HEK293 (cell line): ENCODE data around the gene AKT3.
"Not testable (repeated sequence)": the region's sequence is repeated elsewhere in the genome, so short reads cannot be mapped to it uniquely, and the experiment has no call there.

Source experiments
- CTCF ChIA-PET: fragments of 350-600 bp; formaldehyde crosslinking; extraction: SDS; loops from one replicate; lab custom pipeline; 2021; ENCODE audit warnings: antibody characterized with exemption; lab: Yijun Ruan, JAX
- POLR2A ChIA-PET: fragments of 300-600 bp; formaldehyde crosslinking; extraction: SDS; loops from one replicate; lab custom pipeline; 2020; ENCODE audit warnings: antibody characterized with exemption, inconsistent platforms; lab: Yijun Ruan, JAX
- H3K27ac ChIP-seq: fragments of 200-500 bp; sonication (Bioruptor generic); 2 replicates; pipeline ENCODE4 v1.5.1; 2014; ENCODE audit warnings: low read depth, low read length, control low read depth, inconsistent platforms; ENCODE audit errors: extremely low read depth
- H3K36me3 ChIP-seq, 2 experiments: fragments of 200-500 bp in 1 of 2; sonication (Bioruptor generic) in 1 of 2; 1 replicate in 1 of 2; 2 replicates in 1 of 2; pipeline ENCODE4 v1.5.1; 2014 to 2017; ENCODE audit warnings: inconsistent platforms in 2 of 2, low read length in 2 of 2; ENCODE audit not compliant: control insufficient read depth in 2 of 2, insufficient read depth in 1 of 2
- H3K4me1 ChIP-seq: fragments of 200-500 bp; sonication (Bioruptor generic); 2 replicates; pipeline ENCODE4 v1.5.1; 2014; ENCODE audit warnings: mild to moderate bottlenecking, low read length, inconsistent platforms; ENCODE audit not compliant: control insufficient read depth, insufficient read depth
- H3K4me3 ChIP-seq: 2 replicates; pipeline ENCODE4 v1.5.1; 2011; ENCODE audit warnings: low read depth, mild to moderate bottlenecking, control low read depth, low read length, moderate library complexity
- H3K9me3 ChIP-seq: fragments of 200-500 bp; sonication (Bioruptor generic); 2 replicates; pipeline ENCODE4 v1.5.1; 2014; ENCODE audit warnings: low read depth, low read length, inconsistent platforms; ENCODE audit not compliant: control insufficient read depth, insufficient read depth
- KLF17 ChIP-seq: fragments of 450-650 bp; formaldehyde crosslinking; IDR thresholded peaks from 2 replicates; pipeline ENCODE4 v1.5.1; 2016; ENCODE audit warnings: missing biosample characterization, missing genetic modification characterization
- MZF1 ChIP-seq: fragments of 450-650 bp; formaldehyde crosslinking; IDR thresholded peaks from 2 replicates; pipeline ENCODE4 v1.5.1; 2017; ENCODE audit warnings: missing biosample characterization, missing genetic modification characterization, borderline replicate concordance
- PRDM1 ChIP-seq: fragments of 450-650 bp; formaldehyde crosslinking; IDR thresholded peaks from 2 replicates; pipeline ENCODE4; 2016; ENCODE audit warnings: missing biosample characterization, missing genetic modification characterization
- PRDM6 ChIP-seq: fragments of 450-650 bp; formaldehyde crosslinking; IDR thresholded peaks from 2 replicates; pipeline ENCODE4 v1.5.1; 2017; ENCODE audit warnings: missing biosample characterization, missing genetic modification characterization
- SCRT1 ChIP-seq: fragments of 450-650 bp; formaldehyde crosslinking; IDR thresholded peaks from 2 replicates; pipeline ENCODE4 v1.5.1; 2016; ENCODE audit warnings: missing biosample characterization, missing genetic modification characterization, borderline replicate concordance
- ZBTB8A ChIP-seq: fragments of 450-650 bp; formaldehyde crosslinking; IDR thresholded peaks from 2 replicates; pipeline ENCODE4 v1.5.1; 2016; ENCODE audit warnings: missing biosample characterization, missing genetic modification characterization
- ZFHX2 ChIP-seq: fragments of 450-650 bp; formaldehyde crosslinking; conservative IDR thresholded peaks from 2 replicates; pipeline ENCODE4 v1.5.1; 2016; ENCODE audit warnings: missing biosample characterization, missing genetic modification characterization
- ZIC2 ChIP-seq: fragments of 450-650 bp; formaldehyde crosslinking; IDR thresholded peaks from 2 replicates; pipeline ENCODE4 v1.5.1; 2016; ENCODE audit warnings: missing biosample characterization, missing genetic modification characterization
- ZNF10 ChIP-seq: fragments of 450-650 bp; formaldehyde crosslinking; IDR thresholded peaks from 2 replicates; pipeline ENCODE4 v1.5.1; 2017; ENCODE audit warnings: missing biosample characterization, missing genetic modification characterization
- ZNF146 ChIP-seq: fragments of 450-650 bp; formaldehyde crosslinking; IDR thresholded peaks from 2 replicates; pipeline ENCODE4 v1.5.1; 2016; ENCODE audit warnings: missing biosample characterization, missing genetic modification characterization
- ZNF157 ChIP-seq: fragments of 450-650 bp; formaldehyde crosslinking; IDR thresholded peaks from 2 replicates; pipeline ENCODE4 v1.5.1; 2016; ENCODE audit warnings: missing biosample characterization, missing genetic modification characterization
- ZNF16 ChIP-seq: fragments of 450-650 bp; formaldehyde crosslinking; IDR thresholded peaks from 2 replicates; pipeline ENCODE4 v1.5.1; 2016; ENCODE audit warnings: low read depth, missing biosample characterization, missing genetic modification characterization
- ZNF202 ChIP-seq: fragments of 450-650 bp; formaldehyde crosslinking; IDR thresholded peaks from 2 replicates; pipeline ENCODE4 v1.5.1; 2016; ENCODE audit warnings: missing biosample characterization, missing genetic modification characterization, borderline replicate concordance
- ZNF391 ChIP-seq: fragments of 450-650 bp; formaldehyde crosslinking; IDR thresholded peaks from 2 replicates; pipeline ENCODE4 v1.5.1; 2016; ENCODE audit warnings: low read depth, missing biosample characterization, missing genetic modification characterization, borderline replicate concordance
- ZNF394 ChIP-seq: fragments of 450-650 bp; formaldehyde crosslinking; IDR thresholded peaks from 2 replicates; pipeline ENCODE4 v1.5.1; 2016; ENCODE audit warnings: missing biosample characterization, missing genetic modification characterization, mild to moderate bottlenecking, moderate library complexity, borderline replicate concordance
- ZNF558 ChIP-seq: fragments of 450-650 bp; formaldehyde crosslinking; IDR thresholded peaks from 2 replicates; pipeline ENCODE4 v1.5.1; 2016; ENCODE audit warnings: missing biosample characterization, missing genetic modification characterization
- ZNF624 ChIP-seq: fragments of 450-650 bp; formaldehyde crosslinking; IDR thresholded peaks from 2 replicates; pipeline ENCODE4 v1.5.1; 2017; ENCODE audit warnings: missing biosample characterization, missing genetic modification characterization
- ZNF747 ChIP-seq: fragments of 450-650 bp; formaldehyde crosslinking; IDR thresholded peaks from 2 replicates; pipeline ENCODE4 v1.5.1; 2016; ENCODE audit warnings: missing biosample characterization, missing genetic modification characterization
- ZNF768 ChIP-seq: fragments of 450-650 bp; formaldehyde crosslinking; IDR thresholded peaks from 2 replicates; pipeline ENCODE4 v1.5.1; 2018; ENCODE audit warnings: missing biosample characterization, mild to moderate bottlenecking, missing genetic modification characterization
- ZNF777 ChIP-seq: fragments of 450-650 bp; formaldehyde crosslinking; IDR thresholded peaks from 2 replicates; pipeline ENCODE4 v1.5.1; 2017; ENCODE audit warnings: missing biosample characterization, missing genetic modification characterization, borderline replicate concordance
- ZNF837 ChIP-seq: fragments of 450-650 bp; formaldehyde crosslinking; IDR thresholded peaks from 2 replicates; pipeline ENCODE4 v1.5.1; 2016; ENCODE audit warnings: missing biosample characterization, missing genetic modification characterization

AKT3 gene

GRCh38 chr1:243831463-243831862, 18.6 kb downstream of the AKT3 start:
- CTCF ChIA-PET = interaction anchor here (0.6 kb wide), 1 partner anchor 57 kb away, joined by 3 read pairs; no protein-coding TSS in a partner anchor
- H3K4me1 ChIP-seq = no peaks in the 10 kb centered on the region
- H3K9me3 ChIP-seq = no peaks in the 10 kb centered on the region
- H3K27ac ChIP-seq = no peak overlapping the region
- TF ChIP-seq ZNF837 (no peak), ZNF394 (tag by site-specific recombination) (no peak), MZF1 (tag by site-specific recombination) (no peak), ZNF16 (tag by site-specific recombination) (no peak), ZFHX2 (tag by site-specific recombination) (no peak), ZNF10 (tag by site-specific recombination) (no peak), ZNF747 (no peak), ZNF157 (tag by site-specific recombination) (no peak), ZNF768 (no peak), ZNF202 (tag by site-specific recombination) (no peak), KLF17 (no peak), ZNF558 (tag by site-specific recombination) (no peak), ZNF777 (tag by site-specific recombination) (no peak), ZBTB8A (no peak), ZNF624 (tag by site-specific recombination) (no peak), SCRT1 (no peak), ZIC2 (tag by site-specific recombination) (no peak), PRDM6 (tag by site-specific recombination) (no peak)
- H3K36me3 ChIP-seq = peaks cover 4 to 14% of the 10 kb centered on the region in 2 experiments; a peak in 2 of 3 replicates
- POLR2A ChIA-PET = no interaction called here
- H3K4me3 ChIP-seq = no peak overlapping the region

GRCh38 chr1:243827206-243827605, 22.8 kb downstream of the AKT3 start:
- CTCF ChIA-PET = interaction anchor here (0.6 to 0.8 kb wide), 2 partner anchors 36 to 127 kb away, joined by 3 to 4 read pairs; no protein-coding TSS in a partner anchor

GRCh38 chr1:243824907-243825306, 25.1 kb downstream of the AKT3 start:
- H3K27ac ChIP-seq, POLR2A ChIA-PET, H3K36me3 ChIP-seq, H3K4me1 ChIP-seq, H3K4me3 ChIP-seq, H3K9me3 ChIP-seq, CTCF ChIA-PET: not testable (repeated sequence)
- TF ChIP-seq ZNF146 (tag by site-specific recombination) = peak; percentile 93

More at GRCh38 chr1:243827206-243827605, 22.8 kb downstream of the AKT3 start:
- Histone ChIP-seq H3K27ac (no peak overlapping the region), H3K4me1 (no peaks in the 10 kb centered on the region), H3K4me3 (no peak overlapping the region), H3K9me3 (no peaks in the 10 kb centered on the region; the same call in 1 of the 2 replicates), H3K36me3 (peaks cover 0 to 6% of the 10 kb centered on the region in 2 experiments; a peak in 1 of 3 replicates)
- POLR2A ChIA-PET = no interaction called here
- 0 out of 2 replicates have a peak, but pooled peaks have one; percentile 22 for TF ChIP-seq PRDM1
- TF ChIP-seq ZNF391 = no peak
